ENCODE measurements around the gene PTPRS.
"Not testable (repeated sequence)": the region's sequence is repeated elsewhere in the genome, so short reads cannot be mapped to it uniquely, and the experiment has no call there.

PTPRS gene

DNA sequence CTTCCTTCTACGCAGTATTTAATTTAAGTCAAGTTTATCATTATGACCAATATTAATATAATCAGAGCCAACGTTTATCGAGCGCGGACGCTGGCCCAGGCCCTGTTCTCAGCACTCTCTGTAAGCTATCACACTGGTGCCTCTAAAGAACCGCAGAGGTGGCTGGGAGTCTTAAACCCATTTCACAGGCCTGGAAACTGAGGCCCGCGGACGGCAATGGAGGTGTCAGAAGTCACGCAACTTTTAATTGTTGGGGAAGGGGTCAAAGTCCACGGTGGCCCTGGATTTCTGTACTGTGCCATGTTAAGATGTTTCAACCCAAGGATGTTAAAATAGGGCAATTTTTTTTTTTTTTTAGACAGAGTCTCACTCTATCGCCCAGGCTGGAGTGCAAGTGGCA is 8.8 kb downstream of the PTPRS start:
- no peak for DNase-seq

DNA sequence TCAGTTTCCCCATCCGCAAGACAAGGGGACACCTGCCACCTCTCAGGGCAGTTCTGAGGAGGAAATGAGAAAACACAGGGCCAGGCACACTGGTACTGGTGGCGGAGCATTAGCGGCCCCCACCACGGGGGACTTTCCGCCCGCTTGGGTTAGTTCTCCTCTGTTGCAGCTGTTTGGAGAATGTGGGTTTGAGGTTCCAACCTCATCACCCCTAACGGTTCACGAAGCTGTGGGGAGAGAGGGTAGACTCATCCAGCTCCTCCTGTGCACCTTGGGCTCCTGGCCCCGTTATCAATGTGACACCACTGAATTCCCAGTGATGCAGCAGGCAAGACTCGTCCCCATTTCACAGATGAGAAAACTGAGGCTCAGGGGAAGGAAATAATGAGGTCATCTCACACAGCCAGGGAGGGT is 10.3 kb downstream of the PTPRS start:
- DNase-seq, result no peak

DNA sequence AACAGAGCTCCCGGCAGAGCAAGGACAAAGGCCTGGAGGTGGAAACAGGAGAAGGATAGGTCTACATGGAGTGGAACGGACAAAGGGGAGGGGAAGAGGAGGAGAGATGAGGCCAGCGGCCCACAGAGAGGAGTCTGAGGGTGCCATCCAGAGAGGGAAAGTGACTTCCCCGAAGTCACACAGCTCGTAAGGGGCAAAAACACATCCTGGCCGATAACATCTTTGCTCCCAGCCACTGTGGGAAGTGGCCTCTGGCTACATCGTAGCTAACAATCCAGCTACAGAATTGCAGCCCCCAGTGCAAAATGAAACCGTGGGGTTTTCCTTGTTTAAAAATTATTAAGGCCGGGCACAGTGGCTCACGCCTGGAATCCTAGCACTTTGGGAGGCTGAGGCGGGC is 11.5 kb downstream of the PTPRS start:
- DNase-seq, result no peak

DNA sequence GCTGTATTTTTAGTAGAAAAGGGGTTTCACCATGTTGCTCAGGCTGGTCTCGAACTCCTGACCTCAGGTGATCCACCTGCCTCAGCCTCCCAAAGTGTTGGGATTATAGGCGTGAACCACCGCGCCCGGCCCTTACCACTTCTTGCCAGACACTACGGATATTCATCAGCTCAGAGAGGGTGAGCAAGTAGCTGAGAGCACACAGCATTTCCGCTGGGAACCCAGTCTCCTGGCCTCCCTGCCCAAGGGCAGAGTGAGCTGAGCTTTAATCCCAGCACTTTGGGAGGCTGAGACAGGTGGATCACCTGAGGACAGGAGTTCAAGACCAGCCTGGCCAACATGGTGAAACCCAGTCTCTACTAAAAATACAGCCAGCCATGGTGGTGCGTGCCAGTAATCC is 12.2 kb downstream of the PTPRS start:
- not testable (repeated sequence) for DNase-seq

DNA sequence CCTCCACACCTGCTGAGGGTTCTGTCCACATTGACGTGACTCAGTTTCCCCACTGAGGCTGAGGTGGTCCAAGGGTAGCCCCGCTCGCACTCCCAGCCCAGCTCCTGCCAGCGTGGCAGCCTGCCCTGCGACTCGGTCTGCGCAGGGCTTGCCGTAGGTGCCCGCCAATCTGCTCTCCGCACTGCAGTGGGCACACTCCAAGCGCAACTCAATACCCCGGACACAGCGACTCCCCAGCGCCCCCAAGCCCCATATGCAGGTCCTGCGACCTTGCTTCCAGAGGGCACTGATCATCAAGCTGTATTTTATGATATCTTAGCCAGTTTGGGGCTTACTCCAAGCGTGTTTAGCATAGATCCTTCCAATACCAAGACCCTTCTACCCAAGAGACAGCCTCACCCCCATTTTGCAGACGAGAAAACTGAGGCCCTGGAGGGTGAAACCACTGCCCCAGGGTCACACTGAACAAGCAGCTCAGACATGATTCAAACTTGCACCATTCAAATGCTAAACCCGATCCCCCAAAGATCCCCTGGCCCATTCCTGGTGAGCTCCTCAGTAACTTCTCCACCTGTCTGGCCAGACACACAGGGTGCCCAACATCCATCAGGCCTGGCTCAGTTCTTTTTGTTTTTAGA is 13.5 kb downstream of the PTPRS start:
- no peak for DNase-seq

DNA sequence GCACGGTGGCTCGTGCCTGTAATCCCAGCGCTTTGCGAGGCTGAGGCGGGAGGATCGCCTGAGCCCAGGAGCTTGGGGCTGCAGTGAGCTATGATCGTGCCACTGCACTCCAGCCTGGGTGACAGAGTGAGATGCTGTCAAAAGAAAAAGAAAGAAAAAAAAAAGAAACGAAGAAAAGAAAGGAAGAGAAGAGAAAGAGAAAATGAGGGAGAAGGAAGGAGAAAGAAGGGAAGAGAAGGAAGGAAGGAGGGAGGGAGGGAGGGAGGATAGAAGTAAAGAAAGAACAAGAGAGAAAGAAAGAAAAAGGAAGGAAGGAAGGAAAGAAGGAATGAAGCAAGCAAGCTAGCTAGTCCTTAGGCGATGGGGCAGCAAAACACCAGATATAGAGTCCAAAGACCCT is 14.1 kb downstream of the PTPRS start:
- DNase-seq, result no peak

DNA sequence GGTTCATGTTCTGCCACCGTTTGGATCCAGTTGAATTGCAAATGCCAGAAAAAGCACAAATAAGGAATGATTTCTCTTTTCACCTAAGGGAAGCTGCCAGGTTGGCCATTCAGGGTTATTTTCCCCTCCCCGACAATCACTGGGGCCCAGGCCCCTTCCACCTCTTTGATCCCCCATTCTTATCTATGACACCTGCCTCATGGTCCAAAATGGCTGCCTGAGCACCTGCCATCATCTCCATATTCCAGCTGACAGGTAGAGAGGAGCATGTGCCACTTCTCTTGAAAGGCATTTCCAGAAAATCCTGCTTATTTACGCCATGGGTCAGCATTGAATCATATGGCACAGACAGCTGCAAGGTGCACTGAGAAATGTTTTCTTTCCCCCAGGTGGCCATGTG is 15.7 kb downstream of the PTPRS start:
- DNase-seq, result no peak

DNA sequence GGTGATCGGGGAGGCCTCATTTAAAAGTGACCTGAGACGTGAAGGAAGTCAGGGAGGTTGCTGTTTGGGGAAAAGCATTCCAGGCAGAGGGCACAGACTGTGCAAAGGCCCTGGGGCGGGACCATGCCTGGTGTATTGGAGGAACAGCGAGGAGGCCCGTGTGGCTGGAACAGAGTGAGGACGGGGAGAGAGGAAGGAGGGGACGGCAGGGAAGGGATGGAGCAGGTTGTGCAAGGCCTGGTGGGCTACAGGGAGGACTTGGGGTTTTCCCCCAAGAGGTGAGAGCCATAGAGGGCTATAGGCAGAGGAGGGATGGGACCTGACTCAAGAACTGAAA is 17.2 kb downstream of the PTPRS start:
- no peak for DNase-seq

DNA sequence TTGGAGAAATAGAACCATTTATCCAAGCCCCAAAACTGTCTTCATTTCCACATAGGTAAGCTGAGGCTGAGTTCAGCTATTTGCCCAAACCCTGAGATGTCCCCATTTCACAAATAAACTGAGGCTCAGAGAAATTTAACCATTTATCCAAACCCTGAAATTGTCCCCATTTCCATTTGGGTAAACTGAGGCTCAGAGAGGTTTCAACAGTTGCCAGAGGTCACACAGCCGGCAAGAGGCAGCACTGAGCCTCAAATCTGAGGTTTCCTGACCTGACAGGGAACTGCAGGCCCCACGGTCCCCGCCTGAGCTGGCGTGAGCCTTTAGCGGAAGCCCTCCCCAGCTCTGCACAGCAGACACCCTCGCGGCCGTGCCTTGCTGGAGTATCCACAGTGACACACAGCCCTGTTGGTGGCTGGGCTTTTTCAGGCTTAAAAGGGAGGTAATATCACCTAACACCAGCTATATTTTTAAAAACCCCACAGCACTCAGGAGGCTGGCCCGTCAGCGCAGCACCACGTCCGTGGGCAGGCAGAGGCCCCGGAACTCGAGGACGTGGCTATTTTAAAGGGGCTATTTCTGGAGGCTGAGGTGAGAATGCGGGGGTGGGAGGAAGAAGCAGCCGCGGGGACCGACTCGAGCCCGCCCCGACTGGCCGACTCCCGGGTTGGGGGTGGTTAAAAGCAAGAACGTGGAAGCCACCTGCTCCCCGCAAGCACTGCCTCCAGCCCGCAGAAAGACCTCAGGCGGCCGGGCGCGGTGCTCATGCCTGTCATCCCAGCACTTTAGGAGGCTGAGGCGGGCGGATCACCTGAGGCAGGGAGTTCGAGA is 18.5 kb downstream of the PTPRS start:
- DNase-seq, result no peak

DNA sequence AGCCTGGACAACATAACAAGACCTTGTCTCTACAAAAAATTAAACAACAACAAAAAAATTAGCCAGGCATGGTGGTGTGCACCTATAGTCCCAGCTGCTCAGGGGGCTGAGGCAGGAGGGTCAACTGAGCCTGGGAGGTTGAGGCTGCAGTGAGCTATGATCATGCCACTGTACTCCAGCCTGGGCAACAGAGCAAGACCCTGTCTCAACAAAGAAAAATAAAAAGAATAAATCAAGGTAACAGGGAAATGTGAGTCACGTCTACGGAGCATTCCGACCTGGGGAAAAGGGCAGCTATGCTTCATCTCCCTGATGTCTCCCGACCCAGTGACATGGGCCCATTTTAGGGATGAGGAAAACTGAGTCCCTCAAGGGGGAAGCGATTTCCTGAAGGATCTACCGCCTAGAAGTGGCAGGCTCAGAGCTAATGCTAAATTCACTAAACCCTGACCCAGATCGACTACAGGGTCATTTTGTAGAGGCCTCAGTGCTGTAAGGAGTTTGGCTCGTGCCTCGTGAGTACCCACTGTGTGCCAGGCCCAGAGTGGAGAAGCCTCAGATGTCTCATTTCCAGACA is 19.5 kb downstream of the PTPRS start:
- no peak for DNase-seq

DNA sequence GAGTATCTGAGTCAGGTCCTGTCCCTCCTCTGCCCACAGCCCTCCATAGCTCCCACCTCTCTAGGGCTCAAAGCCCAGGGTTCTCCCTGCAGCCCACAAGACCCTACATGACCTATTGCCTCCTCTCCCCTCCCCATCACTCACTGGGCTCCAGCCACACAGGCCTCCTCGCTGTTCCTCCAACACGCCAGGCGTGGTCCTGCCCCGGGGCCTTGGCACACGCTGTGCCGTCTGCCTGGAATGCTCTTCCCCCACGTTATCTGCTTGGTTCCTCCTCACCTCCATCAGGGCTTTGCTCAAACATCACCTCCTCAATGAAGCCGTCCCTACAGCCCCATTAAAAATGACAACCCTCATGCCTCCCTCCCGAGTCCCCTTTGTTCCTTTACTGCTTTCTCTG is 21.1 kb downstream of the PTPRS start:
- no peak for DNase-seq

DNA sequence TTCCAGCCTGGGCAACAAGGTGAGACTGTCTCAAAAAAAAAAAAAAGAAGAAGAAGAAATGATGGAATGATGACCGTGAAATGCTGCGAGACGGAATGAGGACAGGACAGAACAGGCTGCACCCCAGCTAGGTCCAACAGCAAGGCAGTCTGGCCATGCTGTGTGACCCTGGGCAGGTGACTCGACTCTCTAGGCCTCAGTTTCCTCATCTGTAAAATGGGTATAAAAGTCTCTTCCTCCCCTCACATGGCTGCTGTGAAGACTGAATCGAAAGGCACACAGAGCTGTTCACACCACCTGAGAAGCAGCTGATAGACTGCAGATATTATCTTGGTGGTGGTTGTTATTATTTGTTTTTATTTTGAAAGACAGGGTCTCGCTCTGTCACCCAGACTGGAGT is 22.3 kb downstream of the PTPRS start:
- no peak for DNase-seq

DNA sequence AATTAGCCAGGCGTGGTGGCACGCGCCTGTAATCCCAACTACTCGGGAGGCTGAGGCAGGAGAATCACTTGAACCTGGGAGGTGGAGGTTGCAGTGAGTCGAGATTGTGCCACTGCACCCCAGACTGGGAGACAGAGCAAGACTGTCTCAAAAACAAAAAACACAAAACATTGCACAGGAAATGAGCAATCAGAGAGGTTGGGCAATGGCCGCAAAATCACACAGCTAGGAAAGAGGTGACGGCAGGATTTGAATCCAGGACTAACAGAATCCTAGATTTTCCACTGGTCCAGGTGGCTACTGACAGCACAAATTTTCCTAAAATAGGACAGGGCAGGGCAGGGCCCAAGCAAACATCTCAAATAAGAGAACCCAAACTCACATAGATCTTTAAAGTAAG is 23.3 kb downstream of the PTPRS start:
- no peak for DNase-seq

DNA sequence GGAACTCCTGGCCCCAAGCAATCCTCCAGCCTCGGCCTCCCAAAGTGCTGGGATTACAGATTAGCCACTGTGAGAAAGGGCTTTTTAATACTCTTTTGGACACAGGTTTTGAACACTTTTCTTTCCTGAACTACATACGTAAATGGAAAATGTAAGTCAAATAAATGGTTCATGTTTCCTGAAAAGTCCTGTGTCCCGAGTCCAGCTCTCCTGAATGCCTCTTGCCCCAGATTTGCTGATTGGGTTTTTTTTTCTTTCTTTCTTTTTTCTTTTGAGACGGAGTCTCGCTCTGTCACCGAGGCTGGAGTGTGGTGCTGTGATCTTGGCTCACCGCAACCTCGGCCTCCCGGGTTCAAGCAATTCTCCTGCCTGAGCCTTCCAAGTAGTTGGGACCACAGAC is 24.5 kb downstream of the PTPRS start:
- DNase-seq, result no peak

DNA sequence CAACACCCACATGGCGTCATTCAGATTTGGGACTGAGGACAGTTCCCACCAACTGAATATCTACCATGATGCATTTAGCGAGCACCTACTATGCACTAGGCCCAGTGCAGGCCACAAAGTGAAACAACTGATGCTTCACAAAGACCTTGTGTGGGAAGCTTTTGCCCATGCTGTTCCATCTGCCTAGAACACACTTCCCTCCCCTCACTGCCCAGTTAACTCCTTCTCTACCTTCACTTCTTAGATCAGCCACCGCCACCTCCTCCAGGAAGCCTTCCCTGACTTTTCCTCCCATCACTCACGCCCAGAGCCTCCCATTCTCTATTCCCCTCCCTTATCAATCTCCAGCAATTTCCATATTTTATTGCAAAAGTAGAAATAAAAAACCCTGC is 25.7 kb downstream of the PTPRS start:
- no peak for DNase-seq

DNA sequence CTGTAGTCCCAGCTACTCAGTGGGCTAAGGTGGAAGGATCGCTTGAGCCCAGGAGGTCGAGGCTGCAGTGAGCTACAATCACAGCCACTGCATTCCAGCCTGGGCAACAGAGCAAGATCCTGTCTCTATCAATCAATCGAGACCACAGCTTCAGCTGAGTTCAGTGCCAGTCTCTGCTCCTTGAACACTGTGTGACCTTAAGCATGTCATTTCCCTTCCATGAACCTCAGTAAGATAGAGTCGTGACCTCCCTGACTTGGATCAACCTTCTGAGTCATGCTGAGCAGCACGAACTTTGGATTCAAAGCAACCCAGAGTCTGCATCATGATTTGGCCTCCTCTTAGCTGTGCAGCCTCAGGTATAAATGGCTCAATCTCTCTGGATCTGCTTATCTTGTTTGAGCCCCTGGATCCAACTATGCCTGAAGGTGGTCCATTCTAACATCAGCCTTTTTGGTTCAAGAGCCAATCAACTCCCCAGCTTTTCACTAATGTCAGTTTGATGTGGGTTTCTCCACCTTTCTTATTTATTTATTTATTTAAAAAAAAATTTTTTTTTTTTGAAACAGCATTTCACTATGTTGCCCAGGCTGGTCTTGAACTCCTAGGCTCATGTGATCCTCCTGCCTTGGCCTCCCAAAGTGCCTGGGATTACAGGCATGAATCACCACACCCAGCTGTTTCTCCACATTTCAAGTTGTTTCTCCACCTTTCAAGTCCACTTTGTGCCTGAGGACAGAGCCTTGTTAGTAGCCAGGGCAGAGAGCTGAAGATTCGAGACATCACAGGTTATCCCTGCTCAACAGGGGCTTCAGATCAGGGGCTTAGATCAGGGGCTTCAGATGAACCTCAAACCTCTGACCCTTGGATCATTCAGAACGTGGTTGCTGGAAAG is 26.4 kb downstream of the PTPRS start:
- no peak for DNase-seq

DNA sequence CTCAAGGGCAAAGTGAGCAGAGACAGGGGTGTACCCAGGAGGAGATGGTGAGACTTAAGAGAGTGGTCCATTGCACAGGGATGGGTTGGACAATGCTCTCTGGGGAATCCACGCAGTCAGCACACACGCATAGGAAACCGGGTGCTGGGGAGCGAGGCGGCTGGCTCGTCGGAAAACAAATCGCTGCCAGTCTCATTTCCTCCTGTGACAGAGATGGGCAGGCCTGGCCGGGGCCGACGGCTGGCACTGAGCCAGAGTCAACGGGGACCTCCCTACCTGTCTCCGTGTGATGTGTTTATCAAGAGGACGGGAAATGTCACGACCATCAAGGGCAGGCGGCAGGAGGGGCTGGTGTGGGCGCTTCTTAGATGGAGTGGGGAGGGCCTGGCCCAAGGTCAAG is 27.3 kb downstream of the PTPRS start:
- DNase-seq, result no peak

DNA sequence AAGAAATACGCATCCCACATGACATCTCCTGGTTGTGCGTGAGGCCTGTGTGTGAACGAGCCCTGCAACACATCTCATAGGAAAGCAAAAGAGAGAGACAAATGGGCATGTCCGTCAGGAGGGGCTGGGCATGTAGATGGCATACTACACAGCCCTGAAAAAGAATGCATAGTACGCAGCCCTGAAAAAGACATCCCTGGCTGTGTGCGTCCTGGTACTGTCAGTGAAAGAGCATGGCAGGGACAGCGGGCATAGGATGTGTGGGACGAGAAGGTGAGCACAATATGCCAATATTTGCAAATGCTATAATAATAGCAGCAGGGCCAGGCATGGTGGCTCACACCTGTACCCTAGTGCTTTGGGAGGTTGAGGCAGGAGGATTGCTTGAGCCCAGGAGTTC is 28.6 kb downstream of the PTPRS start:
- no peak for DNase-seq

DNA sequence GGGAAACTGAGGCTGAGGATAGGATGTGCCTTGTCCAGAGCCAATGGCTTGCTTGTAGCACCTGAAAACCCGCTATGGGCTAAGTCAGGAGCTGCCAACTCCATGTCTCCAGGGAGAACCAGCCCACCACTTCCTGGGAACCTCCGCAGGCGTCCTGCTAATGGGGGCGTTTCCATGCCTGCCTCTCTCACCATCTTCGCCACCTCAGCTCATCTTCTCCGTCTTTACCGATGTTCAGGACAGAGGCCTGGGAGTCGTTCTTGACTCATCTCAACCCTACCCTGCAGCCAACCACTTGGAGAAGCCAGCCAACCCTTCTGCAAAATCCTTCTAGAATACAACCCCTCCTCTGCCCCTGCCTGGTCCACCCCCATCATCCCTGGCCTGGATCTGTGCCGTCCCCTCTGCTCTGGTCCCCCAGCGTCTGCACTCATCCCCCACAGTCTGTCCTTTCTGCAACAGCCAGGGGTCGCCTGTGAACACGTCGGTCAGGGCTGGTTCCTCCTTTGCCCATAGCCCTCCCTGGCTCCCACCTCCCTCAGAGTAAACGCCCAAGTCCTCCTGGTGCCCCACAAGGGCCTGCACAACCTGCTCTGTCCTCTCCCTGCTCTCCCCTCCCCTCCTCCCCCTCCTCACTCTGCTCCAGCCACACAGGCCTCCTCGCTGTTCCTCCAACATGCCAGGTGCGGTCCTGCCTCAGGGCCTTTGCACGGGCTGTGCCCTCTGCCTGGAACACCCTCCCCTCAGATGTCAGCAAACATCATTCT is 31.0 kb downstream of the PTPRS start:
- no peak for DNase-seq

DNA sequence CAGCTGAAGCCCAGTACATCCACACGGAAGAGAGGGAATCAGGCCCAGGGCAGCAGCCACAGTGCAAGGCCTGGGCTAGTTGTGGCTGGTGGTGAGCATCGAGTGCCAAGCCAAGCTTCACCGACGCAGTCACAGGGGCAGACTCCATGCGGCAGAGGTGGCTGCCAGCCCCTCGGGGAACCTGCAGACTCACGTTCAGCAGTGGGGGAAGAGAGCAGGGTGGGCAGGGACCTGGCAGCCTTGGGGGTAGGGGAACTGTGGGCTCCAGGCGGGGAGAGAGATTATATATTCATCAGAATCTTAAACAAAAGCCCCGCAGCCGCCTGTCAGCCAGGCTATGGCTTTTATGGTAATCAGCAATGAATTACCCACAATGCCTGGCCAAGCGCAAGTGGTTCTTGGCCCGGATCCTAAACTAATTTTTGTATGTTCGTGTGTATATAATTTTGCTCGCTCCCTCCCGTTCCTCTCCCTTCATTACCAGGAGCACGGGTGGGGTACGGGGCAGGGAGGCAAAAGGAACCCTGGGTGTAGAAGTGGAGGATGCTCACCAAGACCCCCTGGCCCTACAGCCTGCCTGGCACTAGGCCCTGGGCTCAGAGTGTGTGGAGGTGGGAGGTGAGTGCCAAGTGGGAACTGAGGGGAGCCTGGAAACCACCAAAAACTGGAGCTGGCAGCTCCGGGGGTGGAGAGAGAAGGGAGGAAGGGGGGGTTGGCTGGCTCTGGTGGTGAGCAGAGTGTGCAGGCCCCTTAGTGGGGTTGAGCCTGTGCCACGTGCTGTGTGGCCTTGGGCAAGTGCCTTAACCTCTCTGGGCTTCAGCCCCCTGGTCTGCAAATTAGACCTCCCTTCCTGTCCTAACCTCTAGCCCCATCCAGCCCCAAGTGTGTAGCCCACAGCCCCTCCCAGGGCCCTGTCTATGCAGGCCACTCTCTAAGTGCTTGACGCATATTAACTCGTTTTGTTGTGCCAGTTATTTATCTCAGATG is 31.9 kb downstream of the PTPRS start:
- DNase-seq, result peak; percentile 97

DNA sequence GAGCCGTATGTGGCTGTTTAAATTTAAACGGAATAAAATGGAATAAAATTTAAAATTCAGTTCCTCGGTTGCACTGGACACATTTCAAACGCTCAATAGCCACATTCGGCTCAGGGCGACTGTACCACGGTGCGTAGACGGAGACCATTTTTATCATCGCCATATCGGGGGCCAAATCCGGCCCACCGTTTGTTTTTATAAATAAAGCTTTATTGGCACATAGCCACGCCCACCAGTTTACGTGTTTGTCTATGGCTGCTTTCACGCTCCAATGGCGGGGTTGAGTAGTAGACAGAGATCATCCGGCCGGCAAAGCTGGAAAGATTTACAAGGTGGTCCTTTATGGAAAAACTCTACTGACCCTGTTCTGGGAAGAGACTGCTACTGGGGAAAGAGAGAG is 33.0 kb downstream of the PTPRS start:
- DNase-seq, result no peak

DNA sequence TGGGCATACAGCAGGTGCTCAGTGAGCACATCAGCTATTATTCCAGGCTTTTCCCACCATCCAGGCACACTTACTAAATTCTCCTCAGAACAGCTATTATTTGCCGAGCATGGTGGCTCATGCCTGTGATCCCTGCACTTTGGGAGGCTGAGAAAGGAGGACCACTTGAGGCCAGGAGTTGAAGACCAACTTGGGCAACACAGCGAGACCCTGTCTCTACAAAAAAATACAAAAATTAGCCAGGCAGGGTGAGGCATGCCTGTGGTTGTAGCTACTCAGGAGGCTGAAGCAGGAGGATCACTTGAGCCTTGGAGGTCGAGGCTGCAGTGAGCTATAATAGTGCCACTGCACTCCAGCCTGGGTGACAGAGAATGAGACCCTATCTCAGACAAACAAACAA is 35.4 kb downstream of the PTPRS start:
- DNase-seq, result no peak

All from NCI-H446 treated with DMSO at 0.1 percent for 48 hours (cell line).